G401 (cell line): ENCODE measurements around the gene COLEC12. TPM values are rescaled to one million over a fixed set of nuclear protein-coding genes. Genes with fewer than 3 reads are reported as not detected.
A peak's percentile ranks its signal among the peaks of the same experiment; 100 is the strongest.

Experiments
- DNase-seq: peaks from one replicate; pipeline ENCODE4 v3.0.0-alpha.2; 2015; ENCODE audit warnings: low spot score
- in situ Hi-C: cut with HindIII; loops from 2 replicates; pipeline ENCODE4 v1.10.0; 2016; ENCODE audit warnings: low sequenced_read_pairs, mixed read lengths
- total RNA-seq: library from RNA; depleted of rRNA; stranded (reverse); fragments of >200 nt; shearing (Covaris generic); gene quantifications from 2 replicates; pipeline ENCODE4 v1.2.3, GENCODE V29; 2014

COLEC12 gene
- total RNA-seq, 1 experiment from 2014 or later = 2.4 TPM

GRCh38 chr18:373780-374179 is 126.7 kb downstream of the COLEC12 start:
- in situ Hi-C loops = no loop called here
- no peak for DNase-seq

- in situ Hi-C loops = no loop called here
- DNase-seq = no peak
These were observed 128.9 kb downstream of the COLEC12 start for GRCh38 chr18:371609-371982.

GRCh38 chr18:370751-371608 is 129.5 kb downstream of the COLEC12 start:
- in situ Hi-C loops = no loop called here
- DNase-seq = no peak

GRCh38 chr18:369224-370015 is 131.1 kb downstream of the COLEC12 start:
- no peak for DNase-seq
- in situ Hi-C loops = no loop called here

- in situ Hi-C loops = no loop called here
- DNase-seq = no peak
These were observed 133.9 kb downstream of the COLEC12 start for GRCh38 chr18:366466-367061.

GRCh38 chr18:365651-366050 is 134.8 kb downstream of the COLEC12 start:
- no peak for DNase-seq
- in situ Hi-C loops = no loop called here

- no peak for DNase-seq
- in situ Hi-C loops = no loop called here
These were observed 136.2 kb downstream of the COLEC12 start for GRCh38 chr18:364256-364826.

GRCh38 chr18:363301-364085 is 137.0 kb downstream of the COLEC12 start:
- DNase-seq = no peak
- in situ Hi-C loops = no loop called here

GRCh38 chr18:362311-363290 is 137.9 kb downstream of the COLEC12 start:
- in situ Hi-C loops = no loop called here
- peak; percentile 11 for DNase-seq

- DNase-seq = no peak
- in situ Hi-C loops = no loop called here
These were observed 138.6 kb downstream of the COLEC12 start for GRCh38 chr18:361941-362310.

GRCh38 chr18:361100-361732 is 139.3 kb downstream of the COLEC12 start:
- in situ Hi-C loops = no loop called here

GRCh38 chr18:360676-361075 is 139.8 kb downstream of the COLEC12 start:
- no peak for DNase-seq
- in situ Hi-C loops = no loop called here

More at GRCh38 chr18:361100-361732, 139.3 kb downstream of the COLEC12 start:
- no peak for DNase-seq

GRCh38 chr18:356778-357177 is 143.7 kb downstream of the COLEC12 start:
- in situ Hi-C loops = no loop called here

GRCh38 chr18:355678-356077 is 144.8 kb downstream of the COLEC12 start:
- no peak for DNase-seq
- in situ Hi-C loops = no loop called here

More at GRCh38 chr18:356778-357177, 143.7 kb downstream of the COLEC12 start:
- DNase-seq = no peak

- no peak for DNase-seq
These were observed 146.0 kb downstream of the COLEC12 start for GRCh38 chr18:354471-354870.

GRCh38 chr18:354003-354402 is 146.5 kb downstream of the COLEC12 start:
- in situ Hi-C loops = no loop called here
- DNase-seq = no peak

More at GRCh38 chr18:354471-354870, 146.0 kb downstream of the COLEC12 start:
- in situ Hi-C loops = no loop called here

GRCh38 chr18:352438-352837 is 148.1 kb downstream of the COLEC12 start:
- no peak for DNase-seq
- in situ Hi-C loops = no loop called here
